MM.1S (cell line): ENCODE results near the gene ITGA8.

ENCODE experiments used
- DNase-seq: peaks from one replicate; pipeline ENCODE4 v3.0.0-alpha.2; 2015
- H2AFZ ChIP-seq: fragments of 300-600 bp; sonication (generic); 2 replicates; pipeline ENCODE4 v1.6.0; 2016; ENCODE audit warnings: antibody characterized with exemption, low read length
- H3F3A ChIP-seq: fragments of 300-600 bp; sonication (generic); 2 replicates; pipeline ENCODE4 v1.6.1; 2016; ENCODE audit warnings: mild to moderate bottlenecking, antibody characterized with exemption, low read length, moderate library complexity, mixed read lengths; ENCODE audit not compliant: insufficient read depth
- H3K27ac ChIP-seq: fragments of 300-600 bp; sonication (generic); 2 replicates; pipeline ENCODE4 v1.5.1; 2016; ENCODE audit warnings: mild to moderate bottlenecking, low read length
- H3K27me3 ChIP-seq: fragments of 300-600 bp; sonication (generic); replicated peaks from 2 replicates; pipeline ENCODE4 v1.6.0; 2016; ENCODE audit warnings: low read length; ENCODE audit not compliant: insufficient read depth
- H3K36me3 ChIP-seq: fragments of 300-600 bp; sonication (generic); replicated peaks from 2 replicates; pipeline ENCODE4 v1.6.1; 2016; ENCODE audit warnings: mild to moderate bottlenecking, low read length, mixed read lengths; ENCODE audit not compliant: insufficient read depth
- H3K4me1 ChIP-seq: fragments of 300-600 bp; sonication (generic); 2 replicates; pipeline ENCODE4 v1.6.1; 2016; ENCODE audit warnings: low read length, mixed read lengths
- H3K4me2 ChIP-seq: fragments of 300-600 bp; sonication (generic); 2 replicates; pipeline ENCODE4 v1.6.0; 2016; ENCODE audit warnings: low read depth, low read length
- H3K4me3 ChIP-seq: fragments of 300-600 bp; sonication (generic); 2 replicates; pipeline ENCODE4 v1.5.1; 2016; ENCODE audit warnings: low read length, mixed read lengths
- H3K79me2 ChIP-seq: fragments of 300-600 bp; sonication (generic); 2 replicates; pipeline ENCODE4 v1.6.1; 2016; ENCODE audit warnings: mixed run types, low read length, mixed read lengths
- H3K9ac ChIP-seq: fragments of 300-600 bp; sonication (generic); 2 replicates; pipeline ENCODE4 v1.6.1; 2016; ENCODE audit warnings: low read length, mixed read lengths
- H3K9me2 ChIP-seq: fragments of 300-600 bp; sonication (generic); replicated peaks from 2 replicates; pipeline ENCODE4 v1.6.1; 2016; ENCODE audit warnings: mild to moderate bottlenecking, low read length, mixed read lengths; ENCODE audit not compliant: insufficient read depth
- H3K9me3 ChIP-seq: fragments of 300-600 bp; sonication (generic); replicated peaks from 2 replicates; pipeline ENCODE4 v1.6.1; 2016; ENCODE audit warnings: mild to moderate bottlenecking, low read length, mixed read lengths; ENCODE audit not compliant: insufficient read depth
- H4K20me1 ChIP-seq: fragments of 300-600 bp; sonication (generic); 2 replicates; pipeline ENCODE4 v1.6.1; 2016; ENCODE audit warnings: mild to moderate bottlenecking, low read length, moderate library complexity, mixed read lengths; ENCODE audit not compliant: insufficient read depth
- EZH2 ChIP-seq: fragments of 300-600 bp; sonication (generic); optimal IDR thresholded peaks from 2 replicates; pipeline ENCODE3; 2017; ENCODE audit warnings: low read depth, mild to moderate bottlenecking, antibody characterized with exemption, low read length, mixed read lengths
- EZH2phosphoT487 ChIP-seq: fragments of 300-600 bp; sonication (generic); IDR thresholded peaks from 2 replicates; pipeline ENCODE4 v1.6.1; 2018; ENCODE audit warnings: antibody characterized with exemption, low read length
- TF ChIP-seq, protein P1 (sequence below): fragments of 300-600 bp; sonication (generic); IDR thresholded peaks from 2 replicates; pipeline ENCODE4 v1.5.1; 2016; ENCODE audit warnings: antibody characterized with exemption, low read length, mixed read lengths

ITGA8 gene

GRCh38 chr10:15738270-15738925 lies 18.7 kb upstream of the ITGA8 start:
- Histone ChIP-seq H3K9me3 (no peaks in the 10 kb centered on the region), H3K79me2 (no peaks in the 10 kb centered on the region), H3K9me2 (no peaks in the 10 kb centered on the region), H3K27me3 (no peaks in the 10 kb centered on the region), H3K36me3 (no peaks in the 10 kb centered on the region), H3K4me3 (no peak overlapping the region), H3F3A (no peaks in the 10 kb centered on the region), H3K4me1 (no peaks in the 10 kb centered on the region), H3K9ac (no peak overlapping the region), H4K20me1 (no peaks in the 10 kb centered on the region), H3K27ac (no peak overlapping the region), H2AFZ (no peak overlapping the region), H3K4me2 (no peak overlapping the region)
- TF ChIP-seq EZH2phosphoT487 = no peak
- TF ChIP-seq, protein P1, sequence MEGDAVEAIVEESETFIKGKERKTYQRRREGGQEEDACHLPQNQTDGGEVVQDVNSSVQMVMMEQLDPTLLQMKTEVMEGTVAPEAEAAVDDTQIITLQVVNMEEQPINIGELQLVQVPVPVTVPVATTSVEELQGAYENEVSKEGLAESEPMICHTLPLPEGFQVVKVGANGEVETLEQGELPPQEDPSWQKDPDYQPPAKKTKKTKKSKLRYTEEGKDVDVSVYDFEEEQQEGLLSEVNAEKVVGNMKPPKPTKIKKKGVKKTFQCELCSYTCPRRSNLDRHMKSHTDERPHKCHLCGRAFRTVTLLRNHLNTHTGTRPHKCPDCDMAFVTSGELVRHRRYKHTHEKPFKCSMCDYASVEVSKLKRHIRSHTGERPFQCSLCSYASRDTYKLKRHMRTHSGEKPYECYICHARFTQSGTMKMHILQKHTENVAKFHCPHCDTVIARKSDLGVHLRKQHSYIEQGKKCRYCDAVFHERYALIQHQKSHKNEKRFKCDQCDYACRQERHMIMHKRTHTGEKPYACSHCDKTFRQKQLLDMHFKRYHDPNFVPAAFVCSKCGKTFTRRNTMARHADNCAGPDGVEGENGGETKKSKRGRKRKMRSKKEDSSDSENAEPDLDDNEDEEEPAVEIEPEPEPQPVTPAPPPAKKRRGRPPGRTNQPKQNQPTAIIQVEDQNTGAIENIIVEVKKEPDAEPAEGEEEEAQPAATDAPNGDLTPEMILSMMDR = no peak
- TF ChIP-seq EZH2 = no peak
- no peak for DNase-seq

- H3K79me2 ChIP-seq = no peaks in the 10 kb centered on the region
- no peaks in the 10 kb centered on the region for H3K36me3 ChIP-seq
- H3K4me1 ChIP-seq = no peaks in the 10 kb centered on the region
- H3K27me3 ChIP-seq = no peaks in the 10 kb centered on the region
- no peaks in the 10 kb centered on the region for H4K20me1 ChIP-seq
- no peak overlapping the region for H3K27ac ChIP-seq
- no peak overlapping the region for H3K4me2 ChIP-seq
- no peak for DNase-seq
- no peaks in the 10 kb centered on the region for H3K9me3 ChIP-seq
- H3F3A ChIP-seq = no peaks in the 10 kb centered on the region
- no peaks in the 10 kb centered on the region for H3K9me2 ChIP-seq
- TF ChIP-seq EZH2 (no peak), EZH2phosphoT487 (no peak)
- TF ChIP-seq, protein P1 = no peak
- H2AFZ ChIP-seq = no peak overlapping the region
- no peak overlapping the region for H3K9ac ChIP-seq
- no peak overlapping the region for H3K4me3 ChIP-seq
Measured at GRCh38 chr10:15737656-15738055, 17.9 kb upstream of the ITGA8 start.

DNA sequence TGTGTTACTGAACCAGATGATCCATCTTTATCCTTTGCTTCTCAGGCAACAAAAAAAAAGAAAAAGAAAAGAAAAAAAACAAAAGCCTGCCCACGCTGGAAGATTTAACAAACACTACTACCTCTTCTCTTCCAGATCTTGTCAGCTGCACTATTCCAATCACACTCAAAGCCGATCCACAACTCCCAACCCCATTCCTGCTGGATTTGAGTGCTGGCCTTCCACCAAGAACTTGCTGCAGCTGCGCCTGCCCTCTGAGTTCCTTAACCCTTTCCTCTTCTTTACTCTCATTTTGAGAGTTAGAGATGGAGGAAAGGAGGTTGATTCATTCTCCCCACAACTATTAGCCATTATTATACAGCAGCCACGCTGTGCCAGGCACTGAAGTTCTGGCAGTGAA lies 16.0 kb upstream of the ITGA8 start:
- Histone ChIP-seq H3K27me3 (no peaks in the 10 kb centered on the region), H3K4me3 (no peak overlapping the region), H3K4me2 (no peak overlapping the region), H4K20me1 (no peaks in the 10 kb centered on the region), H3K9me2 (no peaks in the 10 kb centered on the region), H2AFZ (no peak overlapping the region), H3K9ac (no peak overlapping the region), H3K4me1 (no peaks in the 10 kb centered on the region), H3K36me3 (no peaks in the 10 kb centered on the region), H3F3A (no peaks in the 10 kb centered on the region), H3K79me2 (no peaks in the 10 kb centered on the region), H3K9me3 (no peaks in the 10 kb centered on the region), H3K27ac (no peak overlapping the region)
- TF ChIP-seq, protein P1 = no peak
- TF ChIP-seq EZH2phosphoT487 (no peak), EZH2 (no peak)
- no peak for DNase-seq
